ENCODE data around the gene MRPS34.

MRPS34 gene

GRCh38 chr16:1746693-1747195 lies 26.2 kb downstream of the MRPS34 start:
- no peak for DNase-seq

DNA sequence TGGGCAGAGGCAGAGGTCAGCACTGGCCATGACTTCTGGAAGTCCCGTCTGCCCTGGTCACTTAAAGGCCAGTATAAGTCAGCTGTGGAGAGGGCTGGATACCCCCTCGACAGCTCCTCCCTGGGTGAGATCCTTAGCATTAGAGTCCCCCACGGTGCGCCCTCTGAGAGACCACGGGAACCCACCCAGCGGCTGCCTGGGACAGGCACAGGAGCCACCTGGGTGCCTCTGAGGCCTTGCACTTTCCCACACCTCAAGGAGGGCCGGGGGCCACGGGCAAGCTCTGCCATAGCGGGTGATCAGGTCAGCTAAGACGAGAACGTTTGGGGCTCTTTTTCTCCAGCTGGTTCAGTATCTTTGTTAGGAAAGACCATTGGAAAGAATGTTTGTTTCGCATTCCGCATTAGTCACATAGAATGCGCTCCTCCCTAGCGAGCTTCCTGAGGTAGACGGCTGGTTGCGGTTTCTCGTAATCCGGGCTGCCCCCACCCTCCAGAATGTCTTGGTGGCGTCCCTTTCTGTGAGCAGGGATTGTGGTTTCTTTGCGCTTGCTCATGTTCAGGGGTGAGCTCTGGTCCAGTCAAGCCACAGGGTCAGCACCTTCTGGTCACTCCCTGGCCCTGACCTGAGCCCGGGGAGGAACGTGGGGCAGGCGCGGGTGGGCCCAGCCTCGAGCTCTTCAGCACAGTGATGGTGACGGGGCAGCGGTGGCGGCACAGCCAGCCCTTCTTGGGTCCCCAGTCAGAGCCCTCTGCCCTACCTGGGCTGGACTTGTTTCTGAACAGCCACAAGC lies 26.8 kb downstream of the MRPS34 start:
- no peak for DNase-seq

- DNase-seq, result no peak
Measured at GRCh38 chr16:1745181-1745899, 27.6 kb downstream of the MRPS34 start.

- DNase-seq, result no peak
Measured at GRCh38 chr16:1744338-1744840, 28.5 kb downstream of the MRPS34 start.

DNA sequence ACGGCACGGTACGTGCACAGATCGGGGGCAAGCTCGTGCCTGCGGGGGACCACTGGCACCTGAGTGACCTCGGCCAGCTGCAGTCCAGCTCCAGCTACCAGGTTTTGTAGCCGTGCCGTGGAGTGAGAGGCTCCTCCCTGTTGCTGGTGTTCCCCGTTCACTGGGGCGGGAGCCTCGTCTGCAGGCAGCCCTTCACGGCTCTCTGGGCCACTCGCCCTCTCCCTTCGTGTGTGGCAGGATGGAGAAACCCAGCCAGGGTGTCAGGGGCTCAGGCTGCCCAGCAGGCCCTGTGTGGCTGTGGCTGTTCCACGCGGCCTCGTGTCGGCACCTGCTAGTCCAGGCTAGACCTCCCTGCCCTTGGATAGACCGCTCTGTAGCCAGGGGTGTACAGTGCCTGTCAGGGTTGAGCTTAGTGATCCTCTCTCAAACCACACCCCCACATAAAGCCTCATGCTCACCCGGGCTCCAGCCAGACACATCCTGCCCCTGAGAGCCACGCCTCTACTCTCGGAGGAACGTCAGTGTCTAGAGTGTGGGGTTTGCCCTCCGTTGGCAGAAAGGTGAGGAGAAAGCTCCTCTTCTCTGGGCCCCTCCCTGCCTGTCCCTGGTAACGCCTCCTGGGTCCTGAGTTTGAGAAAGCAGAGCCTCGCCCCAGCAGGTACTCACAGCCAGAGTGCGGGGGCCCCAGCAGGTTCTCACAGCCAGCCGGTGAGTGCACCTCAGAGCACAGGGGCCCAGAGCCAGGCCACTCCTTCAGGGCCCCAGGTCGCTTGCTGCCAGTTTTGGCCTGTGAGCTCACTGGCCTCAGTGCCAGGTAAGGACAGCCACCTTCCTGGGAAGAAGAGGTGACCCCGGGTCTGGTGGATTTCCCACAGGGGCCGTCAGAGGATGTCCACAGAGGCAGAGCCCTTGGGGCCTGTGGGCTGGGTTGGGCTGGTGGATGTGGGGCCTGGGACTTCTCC lies 29.3 kb downstream of the MRPS34 start:
- DNase-seq, result no peak

- DNase-seq, result no peak
Measured at GRCh38 chr16:1741553-1742165, 31.3 kb downstream of the MRPS34 start.

DNA sequence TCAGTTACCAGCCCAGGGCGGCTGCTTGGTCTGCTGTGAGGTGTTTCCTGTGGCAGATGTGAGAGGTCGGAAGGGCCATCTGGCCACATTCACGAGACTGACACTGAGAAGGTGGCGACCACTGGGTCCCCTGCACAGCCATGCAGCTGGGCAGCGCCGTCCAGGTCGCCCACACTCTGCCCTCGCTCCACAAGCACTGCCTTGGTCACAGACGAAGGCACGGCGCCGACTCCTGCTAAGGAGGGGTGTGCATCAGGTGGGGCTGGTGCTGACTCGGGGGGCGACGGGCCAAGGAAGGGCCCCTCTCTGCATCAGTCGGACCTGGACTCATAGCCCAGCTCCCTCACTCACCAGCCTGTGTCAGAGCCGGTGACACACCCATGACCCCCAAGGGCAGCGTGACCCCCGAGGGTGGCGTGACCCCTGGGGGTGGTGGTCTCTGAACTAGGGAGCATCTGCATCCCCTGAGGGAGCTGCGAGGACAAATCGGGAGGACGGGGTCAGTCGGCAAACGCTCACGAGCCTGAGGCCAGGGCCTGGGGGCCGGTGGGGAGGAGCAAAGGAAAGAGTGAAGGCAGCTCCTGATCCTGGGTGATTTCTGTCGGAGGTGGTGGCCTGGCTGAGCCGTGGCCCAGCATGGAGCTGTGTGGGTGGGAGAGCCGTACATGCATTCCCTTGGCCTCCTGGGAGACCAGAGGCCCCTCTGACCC lies 32.0 kb downstream of the MRPS34 start:
- no peak for DNase-seq

DNA sequence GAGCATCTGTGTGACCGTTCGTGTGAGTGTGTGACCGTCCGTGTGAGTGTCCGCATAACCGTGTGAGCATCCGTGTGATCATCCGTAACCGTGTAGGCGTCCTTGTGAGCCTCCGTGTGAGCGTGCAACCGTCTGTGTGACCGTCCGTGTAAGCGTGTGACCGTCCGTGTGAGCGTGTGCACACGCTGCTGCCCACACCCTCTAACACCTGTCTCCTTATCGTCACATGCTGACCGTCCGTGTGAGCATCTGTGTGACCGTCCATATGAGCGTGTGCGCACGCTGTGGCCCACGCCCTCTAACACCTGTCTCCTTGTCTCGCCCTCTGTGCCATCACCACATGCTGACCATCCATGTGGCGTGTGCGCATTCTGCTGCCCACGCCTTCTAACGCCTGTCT lies 32.7 kb downstream of the MRPS34 start:
- DNase-seq, result no peak

DNA sequence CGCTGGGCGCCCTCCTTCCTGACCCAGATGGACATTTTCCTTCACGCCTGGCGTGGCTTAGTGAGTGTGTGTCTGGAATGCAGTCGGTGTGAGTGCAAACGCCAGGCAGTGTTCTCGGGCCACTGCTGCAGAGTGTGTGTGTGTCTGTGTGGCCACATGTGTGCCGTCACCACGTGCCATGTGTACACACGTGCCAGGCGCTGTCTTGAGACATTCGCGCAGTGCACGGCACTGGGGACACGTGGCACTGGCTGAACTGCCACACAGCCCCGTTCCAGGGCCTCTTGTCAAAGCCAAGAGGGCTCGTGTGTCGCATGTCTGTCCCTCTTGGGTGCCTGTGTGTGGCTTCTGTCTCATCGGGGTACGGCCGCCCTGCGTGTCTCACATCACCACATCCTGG lies 38.1 kb downstream of the MRPS34 start:
- DNase-seq, result no peak

DNA sequence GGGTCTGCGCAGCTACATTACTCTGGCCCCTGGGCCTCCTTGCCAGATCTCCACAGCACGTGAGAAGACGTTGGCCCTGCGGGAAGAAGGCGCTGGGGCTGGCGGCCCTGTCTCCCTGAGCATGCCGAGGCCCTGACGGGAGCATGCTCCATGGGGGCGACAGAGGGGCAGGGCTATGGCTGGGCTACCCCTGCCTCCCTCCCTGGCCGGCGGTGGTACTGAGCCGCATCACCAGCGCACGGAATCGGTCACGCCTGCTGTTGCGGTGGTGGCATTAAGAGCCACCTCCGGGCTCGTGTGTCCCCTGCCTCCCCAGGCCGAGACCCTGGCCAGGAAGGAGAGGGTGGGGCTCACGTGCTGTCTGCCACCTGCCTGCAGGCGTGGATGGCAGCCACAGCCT lies 38.8 kb downstream of the MRPS34 start:
- no peak for DNase-seq

- DNase-seq, result peak; percentile 16
Measured at GRCh38 chr16:1732551-1732987, 40.4 kb downstream of the MRPS34 start.

DNA sequence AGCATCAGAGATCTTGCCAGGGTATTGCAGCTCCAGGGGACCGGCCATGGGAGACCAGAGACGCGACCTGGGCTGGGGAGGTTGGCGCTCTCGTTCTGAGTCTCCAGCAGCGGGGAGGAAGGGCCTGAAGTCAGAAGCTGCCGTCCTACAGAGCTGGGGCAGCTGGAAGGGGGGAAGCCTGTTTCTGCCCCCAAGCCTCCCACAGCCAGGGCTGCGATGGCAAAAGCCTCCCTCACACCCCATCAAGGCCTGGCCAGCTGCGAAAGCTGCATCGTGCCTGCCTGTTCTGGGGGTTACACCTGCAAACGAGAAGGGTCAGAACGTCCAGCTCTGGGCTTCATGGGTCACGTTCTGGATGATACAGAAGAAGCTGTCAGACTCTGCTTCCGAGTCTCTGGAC lies 40.9 kb downstream of the MRPS34 start:
- no peak for DNase-seq

DNA sequence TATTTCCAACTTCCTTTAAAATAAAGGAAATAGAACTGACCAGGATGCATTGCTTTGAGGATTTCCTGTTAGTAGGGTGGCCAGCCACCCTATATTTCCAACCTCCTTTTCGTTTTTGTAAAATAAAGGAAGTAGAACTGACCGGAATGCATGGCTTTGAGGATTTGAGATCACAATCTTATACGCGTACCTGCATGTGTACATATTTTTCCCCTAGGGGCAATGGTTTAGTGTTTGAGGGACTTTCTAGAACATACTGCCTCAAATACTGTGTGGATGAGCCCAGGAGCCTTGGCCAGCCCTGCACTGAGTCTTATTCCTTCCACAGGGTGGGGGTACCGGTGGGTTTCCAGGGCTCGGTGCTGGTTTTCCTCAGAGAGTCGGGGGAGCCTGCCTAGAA lies 41.3 kb downstream of the MRPS34 start:
- DNase-seq, result no peak

DNA sequence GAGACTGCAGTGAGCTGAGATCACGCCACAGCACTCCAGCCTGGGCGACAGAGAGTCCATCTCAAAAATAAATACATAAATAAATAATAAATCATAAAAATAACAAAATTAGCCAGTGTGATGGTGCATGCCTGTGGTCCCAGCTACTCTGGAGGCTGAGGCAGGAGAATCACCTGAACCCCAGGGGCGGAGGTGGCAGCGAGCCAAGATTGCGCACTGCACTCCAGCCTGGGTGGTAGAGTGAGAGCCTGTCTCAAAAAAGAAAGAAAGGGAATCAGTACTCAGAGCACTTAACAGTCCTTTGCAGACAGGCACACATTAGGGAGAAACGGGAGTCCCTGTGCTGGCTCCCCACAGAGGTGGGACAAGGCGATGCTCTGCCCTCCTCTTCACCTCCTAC lies 41.9 kb downstream of the MRPS34 start:
- DNase-seq, result no peak

GRCh38 chr16:1729445-1729844 lies 43.5 kb downstream of the MRPS34 start:
- DNase-seq, result no peak

GRCh38 chr16:1729026-1729425 lies 43.9 kb downstream of the MRPS34 start:
- no peak for DNase-seq

DNA sequence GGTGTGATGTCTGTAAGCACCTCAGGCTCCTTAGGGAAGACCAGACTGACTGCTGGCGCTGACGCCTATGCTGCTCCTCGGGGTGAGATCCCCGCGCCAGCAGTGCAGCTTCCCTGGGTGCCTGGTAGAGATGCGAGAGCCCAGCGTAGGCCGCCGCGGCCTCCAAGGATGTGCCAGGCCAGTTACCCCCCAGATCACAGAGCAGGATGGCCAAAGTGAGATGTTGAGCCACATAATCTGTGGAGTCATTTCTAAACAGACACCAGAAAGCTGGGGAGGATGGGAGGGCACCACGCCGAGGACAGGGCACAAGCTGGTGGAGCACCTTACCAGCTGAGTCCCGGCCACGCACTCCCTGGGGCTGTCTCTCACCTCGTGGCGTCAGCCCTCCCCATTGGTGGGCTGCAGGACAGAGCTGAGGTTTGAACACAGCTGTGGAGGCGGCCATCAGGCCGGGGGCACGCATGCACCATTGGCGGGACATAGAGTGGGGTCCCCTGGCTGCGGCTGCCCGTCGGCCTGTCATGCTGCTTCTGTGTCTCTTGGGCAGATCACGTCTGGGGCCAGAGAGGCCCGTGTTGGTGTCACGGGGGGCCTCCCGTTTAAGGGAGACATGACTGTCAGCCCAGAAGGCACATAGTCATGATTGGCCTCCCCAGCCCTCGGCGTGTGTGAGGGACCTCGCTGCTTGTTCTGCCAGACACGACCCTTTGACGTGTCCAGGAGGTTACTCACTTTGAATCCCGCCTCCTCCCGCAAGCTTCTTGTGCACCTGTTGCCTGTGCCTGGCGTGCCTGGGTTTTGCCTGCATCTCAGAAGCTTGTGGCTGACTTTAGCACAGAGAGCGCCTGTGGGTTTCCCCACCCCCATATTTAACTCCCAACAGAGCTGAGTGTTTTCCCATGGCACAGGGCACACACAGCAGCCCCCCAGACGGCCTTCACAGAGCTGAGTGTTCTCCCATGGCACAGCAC lies 45.0 kb downstream of the MRPS34 start:
- DNase-seq, result no peak

DNA sequence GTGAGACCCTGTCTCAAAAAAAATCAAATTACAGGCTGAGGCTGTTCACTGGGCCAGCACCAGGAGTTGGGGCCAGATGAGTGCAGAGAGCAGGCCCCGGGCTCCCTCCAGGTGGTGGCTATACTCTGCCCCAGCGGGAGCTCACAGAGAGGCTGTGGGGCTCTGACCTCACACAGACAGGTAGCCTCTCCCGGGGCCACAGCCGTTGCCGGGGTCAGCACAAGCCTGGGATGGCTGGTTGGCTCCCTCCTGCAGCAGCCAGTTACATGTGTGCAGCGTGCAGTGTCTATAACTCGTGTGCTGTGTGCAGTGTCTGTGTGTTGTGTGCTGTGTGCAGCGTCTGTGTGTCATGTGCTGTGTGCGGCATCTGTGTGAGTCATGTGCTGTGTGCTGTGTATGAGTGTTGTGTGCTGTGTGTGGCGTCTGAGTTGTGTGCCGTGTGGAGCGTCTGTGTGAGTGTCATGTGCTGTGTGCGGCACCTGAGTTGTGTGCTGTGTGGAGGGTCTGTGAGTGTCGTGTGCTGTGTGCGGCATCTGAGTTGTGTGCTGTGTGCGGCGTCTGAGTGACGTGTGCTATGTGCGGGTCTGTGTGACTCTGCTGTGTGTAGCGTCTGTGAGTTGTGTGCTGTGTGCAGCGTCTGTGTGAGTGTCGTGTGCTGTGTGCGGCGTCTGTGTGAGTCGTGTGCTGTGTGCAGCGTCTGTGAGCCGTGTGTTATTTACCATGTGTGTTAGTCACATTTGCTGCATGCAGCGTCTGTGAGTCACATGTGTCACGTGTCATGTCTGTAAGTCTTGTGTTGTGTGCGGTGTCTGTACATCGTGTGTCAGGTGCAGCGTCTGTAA lies 46.1 kb downstream of the MRPS34 start:
- DNase-seq, result no peak

DNA sequence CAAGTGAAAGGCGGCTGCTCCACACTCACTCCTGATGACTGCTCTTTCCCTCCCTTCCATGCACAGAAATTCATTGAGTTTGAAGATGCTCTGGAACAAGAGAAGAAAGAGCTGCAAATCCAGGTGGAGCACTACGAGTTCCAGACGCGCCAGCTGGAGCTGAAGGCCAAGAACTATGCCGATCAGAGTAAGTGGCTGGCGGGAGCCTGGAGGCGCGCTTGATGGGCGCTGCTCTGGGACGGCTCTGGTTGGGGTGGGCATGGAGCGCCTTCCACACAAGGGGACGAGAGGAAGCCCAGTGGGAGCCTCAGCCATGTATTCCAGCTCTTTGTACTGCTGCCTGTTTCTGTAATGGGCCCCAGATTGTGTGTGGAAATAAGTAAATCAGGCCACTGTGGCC lies 48.4 kb downstream of the MRPS34 start:
- DNase-seq, result no peak
